ENCODE measurements around the gene SLC22A23.
"Not testable (repeated sequence)": the region's sequence is repeated elsewhere in the genome, so short reads cannot be mapped to it uniquely, and the experiment has no call there.

Gene SLC22A23

DNA sequence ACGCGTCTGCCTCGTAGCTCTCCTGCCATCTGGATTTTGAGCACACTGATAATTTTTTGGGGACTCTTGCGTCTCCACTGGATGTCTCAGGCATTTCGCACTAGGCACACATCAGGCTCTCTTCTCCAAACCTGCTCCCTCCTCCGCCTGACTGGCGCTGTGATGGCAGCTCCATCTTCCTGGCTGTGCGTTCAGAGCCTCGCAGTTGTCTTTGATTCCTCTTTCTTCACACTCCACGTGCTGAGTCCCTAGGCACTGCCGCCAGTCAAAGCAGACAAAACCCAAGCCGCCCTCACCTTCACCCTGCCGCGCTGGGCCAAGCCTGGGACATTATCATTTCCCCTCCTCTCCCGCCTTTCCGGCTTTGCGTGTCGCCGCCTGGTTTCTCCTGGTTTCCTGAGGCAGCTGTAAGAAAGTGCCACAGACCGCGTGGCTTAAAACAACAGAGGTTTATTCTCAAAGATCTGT, 197.3 kb downstream of the SLC22A23 start:
- peak; percentile 72 for DNase-seq

DNA sequence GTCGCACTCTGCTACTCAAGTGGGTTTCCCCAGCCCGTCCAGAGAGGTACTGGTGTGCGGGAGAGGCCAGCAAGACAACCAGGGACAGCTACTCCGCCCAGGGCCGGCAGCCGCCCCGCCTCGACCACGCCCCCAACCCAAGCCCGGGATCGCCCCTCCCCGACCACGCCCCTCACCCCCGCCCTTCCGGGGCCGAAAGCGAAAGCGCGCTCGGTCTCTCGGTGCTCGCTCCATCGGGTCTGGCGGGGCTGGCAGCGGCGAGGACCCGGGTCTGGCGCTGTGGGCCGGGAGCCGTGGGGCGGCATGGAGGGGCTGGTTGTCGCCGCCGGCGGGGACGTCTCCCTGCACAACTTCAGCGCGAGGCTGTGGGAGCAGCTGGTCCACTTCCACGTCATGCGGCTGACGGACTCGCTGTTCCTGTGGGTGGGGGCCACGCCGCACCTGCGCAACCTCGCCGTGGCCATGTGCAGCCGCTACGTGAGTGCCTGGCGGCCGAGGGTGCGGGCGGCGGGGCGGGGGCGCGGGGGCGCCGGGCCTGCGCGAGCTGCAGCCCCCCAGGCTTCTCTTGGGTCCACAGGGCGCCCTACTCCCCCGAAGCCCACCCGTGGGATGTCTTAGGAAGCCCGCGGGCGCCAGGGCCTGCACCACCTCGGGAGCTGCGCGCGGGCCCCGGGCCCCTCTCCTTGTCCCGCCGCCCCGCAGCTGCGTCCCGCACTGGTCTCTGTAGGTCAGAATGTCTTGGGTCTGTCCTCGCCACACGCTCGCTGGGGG, 197.9 kb downstream of the SLC22A23 start, which contains the start of gene PSMG4:
Gene PSMG4, plus strand, starts transcription at position 228 of the 771 bp plus-strand sequence. Its CDS starts 76 bp downstream, at position 304.
- peak; percentile 76 for DNase-seq

DNA sequence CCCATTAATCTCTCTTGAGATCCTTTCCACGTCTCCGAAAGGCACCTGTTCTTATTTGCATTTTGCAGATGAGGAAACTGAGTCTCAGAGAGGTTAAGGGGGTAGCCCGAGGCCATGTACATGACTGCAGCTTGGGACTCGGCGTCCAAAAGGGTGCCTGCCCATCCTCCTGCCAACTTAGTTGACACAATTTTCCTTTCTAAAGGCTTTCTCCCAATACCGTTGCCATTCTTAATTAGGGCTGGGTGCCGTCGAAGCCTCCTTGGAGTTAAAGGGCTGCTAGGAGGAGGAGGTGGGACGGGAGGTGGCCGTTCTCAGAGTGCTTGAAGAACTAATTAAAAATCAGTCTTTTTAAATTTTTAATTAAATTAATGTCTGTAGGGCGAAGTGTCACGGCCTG, 198.6 kb downstream of the SLC22A23 start:
- DNase-seq = no peak

DNA sequence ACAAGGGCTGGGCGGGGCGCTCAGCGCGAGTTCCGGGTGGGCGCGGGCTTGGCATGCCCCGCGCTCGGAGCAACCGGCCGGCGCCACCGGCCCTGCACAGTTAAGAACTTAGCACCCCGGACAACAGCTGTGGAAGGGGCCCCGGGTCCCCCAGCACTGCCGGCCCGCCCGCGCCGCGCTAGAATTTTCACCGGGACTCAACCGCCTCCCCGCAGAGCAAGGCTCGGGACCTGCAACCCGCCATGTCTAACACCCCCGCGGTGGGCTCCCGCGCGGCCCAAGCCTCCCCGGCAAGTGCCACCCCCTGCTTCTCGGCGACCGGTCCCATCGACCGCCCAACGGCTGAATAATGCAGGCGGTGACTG, 203.3 kb downstream of the SLC22A23 start:
- DNase-seq = no peak

DNA sequence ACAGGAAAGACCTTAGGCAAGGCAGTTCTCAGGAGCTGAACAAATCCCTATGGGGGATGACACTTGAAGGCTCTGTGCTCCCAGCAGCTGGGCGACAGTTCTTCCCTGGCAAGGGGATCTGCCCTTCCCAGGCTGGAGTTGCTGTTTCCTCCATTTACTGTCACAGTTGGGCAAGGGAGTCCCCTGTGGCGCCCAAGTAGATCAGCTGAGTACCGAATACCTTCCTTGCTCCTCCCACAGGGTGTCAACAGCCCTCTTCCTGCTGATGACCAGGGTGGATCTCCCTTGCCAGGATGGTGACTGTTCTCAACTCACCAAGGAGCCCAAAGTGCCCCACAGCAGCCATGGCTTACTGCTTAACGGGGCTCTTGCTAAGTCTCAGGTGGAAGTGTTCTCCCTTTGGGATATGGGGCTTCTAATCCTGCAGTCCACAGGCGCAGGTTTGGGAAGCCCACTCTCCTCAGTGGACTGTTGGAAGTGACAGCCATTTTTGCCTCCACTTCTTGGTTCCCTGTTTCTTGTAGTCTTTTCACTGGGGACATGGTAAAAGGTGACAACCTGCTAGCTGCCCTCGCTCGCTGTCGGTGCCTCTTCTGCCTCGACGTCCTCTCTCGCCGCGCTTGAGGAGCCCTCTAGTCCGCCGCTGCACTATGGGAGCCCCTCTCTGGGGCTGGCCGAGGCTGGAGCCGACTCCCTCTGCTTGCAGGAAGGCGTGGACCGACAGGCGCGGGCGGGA, 203.8 kb downstream of the SLC22A23 start:
- no peak for DNase-seq

DNA sequence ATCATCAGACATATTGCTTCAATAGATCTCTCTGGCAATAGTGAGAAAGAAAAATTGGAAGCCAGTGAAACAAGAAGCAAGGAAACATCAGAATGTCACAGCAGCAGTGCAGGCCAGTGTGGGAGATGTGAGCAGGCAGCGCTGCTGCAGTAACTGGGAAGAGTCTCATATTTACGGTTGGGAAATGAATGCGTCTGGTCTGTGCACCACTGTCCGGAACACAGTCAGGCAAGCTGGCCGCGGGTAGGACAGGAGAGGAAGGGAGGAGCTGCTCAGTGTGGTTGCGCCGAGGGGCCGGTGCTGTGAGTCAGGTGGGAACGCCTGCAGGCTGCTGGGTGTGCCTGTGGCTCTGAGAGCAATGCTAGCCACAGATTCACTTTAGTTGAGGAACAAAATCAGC, 204.5 kb downstream of the SLC22A23 start:
- DNase-seq = no peak

DNA sequence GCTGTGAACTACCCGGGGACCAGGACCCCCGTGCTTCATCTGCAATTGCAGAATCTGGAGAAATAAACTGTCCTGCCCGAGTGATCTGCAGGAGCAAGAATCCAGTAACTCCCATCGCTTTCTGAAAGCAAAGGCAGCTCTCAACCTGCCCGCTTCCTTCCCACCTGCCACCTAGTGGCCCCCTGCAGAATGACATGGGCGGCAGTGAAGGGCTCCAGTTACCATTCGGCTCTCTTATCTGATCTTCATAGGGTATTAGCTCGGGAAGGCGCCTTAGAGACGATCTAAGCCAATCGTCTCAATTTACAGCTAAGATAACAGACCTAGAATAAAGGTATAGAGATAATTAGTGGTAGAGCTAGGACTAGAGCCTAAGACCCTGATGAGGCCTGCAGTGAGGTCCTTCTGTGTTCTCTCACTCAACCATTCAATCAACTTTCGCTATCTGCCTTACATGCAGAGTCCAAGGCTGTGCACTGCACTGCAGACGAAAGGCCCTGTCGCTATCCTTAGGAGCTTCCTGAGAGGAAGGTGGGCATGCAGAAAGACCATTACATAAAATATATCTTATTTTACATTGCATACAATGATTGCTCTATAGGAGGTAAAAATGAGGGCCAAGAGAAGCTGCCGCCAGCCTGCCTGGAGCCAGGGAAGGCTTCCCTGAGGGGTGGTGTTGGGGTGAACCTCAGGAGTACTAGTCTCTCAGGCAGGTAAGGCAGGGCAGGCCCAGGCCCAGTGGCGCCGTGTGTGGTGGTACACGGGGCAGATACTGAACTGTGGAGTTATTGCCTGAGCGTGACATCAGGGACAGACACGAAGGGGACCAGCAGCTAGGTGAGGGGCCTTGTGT, 205.2 kb downstream of the SLC22A23 start:
- DNase-seq = peak; percentile 88

DNA sequence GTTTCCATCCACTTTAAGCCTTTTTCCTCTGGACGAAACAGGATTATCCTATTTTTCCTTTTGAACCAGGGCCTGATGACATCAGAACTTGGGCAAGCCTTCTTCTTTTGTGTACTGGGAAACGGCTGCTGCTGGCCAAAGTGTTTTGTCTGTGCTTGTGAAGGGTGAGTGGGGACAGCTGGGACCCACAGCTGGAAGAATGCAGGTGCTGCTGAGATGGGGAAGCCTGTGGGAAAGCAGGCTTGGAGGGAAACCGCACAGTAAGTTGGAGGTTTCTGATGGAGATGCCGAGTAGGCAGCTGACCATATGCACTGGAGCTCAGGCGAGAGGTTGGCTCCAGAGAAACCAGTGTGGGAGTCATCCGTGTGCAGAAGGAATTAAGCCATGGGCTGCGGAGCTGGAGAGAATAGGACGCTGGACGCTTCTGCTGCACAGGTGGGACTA, 206.6 kb downstream of the SLC22A23 start:
- DNase-seq = no peak

DNA sequence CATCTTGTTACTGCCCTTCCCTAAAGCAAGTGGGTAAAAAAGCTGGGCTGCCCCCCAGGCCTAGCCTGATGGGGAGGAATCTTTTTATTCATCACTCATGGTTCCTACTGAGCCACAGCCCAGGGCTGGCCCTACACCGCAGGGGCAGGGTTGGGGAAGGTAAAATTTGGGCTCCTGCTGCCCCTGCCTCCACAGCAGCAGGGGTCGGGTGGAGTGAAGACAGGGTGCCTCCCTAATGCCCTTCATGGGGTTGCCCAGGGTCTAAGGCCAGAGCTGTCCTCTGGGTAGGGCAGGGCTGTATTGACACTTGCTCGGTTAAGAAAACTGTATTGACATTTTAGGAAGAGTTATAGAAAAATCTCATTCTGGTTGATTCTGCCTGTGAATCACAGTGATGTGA, 207.0 kb downstream of the SLC22A23 start:
- no peak for DNase-seq

DNA sequence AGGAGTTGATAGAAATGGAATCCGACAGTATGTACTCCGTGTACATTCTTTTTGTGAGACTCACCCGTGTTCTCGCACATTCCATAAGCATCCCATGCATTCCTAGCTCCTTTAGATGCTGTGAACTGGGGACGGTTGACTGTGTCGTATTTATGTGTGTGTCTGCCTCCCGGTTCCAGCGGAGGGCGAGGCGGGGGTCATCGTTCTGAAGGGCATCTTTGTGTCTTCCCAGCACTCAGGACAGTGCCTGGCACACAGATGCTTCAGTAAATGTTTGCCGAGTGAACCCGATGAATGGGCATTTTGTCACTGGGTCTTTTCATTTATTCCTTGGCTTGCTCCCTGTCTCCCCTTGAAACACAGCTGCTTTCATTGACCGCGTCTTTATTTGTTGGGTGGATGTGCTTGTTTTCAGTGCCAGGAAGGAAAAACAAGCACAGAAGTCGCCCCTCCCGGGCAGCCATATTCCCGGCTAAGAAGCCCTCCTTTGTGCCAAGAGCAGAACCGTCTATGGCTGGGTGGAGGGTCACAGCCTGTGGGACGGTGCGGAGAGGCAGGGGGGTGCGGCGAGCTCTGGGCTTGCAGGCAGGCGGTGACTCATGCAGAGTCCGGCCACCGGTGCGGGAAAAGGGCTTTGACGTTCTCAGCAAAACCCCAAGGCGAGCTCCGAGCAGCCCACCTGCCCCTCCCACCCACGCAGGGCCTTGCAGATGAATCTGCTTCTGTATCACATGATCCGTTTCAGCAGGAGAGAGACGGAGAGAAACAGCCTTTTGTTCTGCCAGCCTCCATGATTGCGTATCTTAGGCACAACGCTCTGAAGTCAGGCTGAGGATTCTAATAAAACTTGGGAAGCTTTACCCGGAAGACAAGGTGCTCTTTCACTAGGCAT, 209.3 kb downstream of the SLC22A23 start:
- DNase-seq = no peak

DNA sequence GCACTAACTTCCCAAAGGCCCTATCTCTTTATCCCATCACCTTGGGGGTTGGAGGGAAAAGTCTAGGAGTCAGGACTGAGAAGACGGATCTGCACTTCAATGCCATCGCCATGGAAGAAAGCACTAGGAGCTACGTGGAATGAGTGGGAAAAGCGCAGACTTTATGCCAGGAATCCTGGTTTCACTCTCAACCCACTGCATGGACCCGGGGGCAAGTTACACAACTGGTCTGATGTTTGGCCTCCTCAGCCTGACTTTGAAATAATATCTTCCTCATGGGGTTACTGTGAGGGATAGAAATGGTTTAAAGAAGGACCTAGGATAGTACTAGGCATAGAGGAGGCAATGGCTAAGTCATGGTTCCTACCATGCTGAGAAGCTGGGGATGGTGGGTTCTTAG, 211.6 kb downstream of the SLC22A23 start:
- no peak for DNase-seq

DNA sequence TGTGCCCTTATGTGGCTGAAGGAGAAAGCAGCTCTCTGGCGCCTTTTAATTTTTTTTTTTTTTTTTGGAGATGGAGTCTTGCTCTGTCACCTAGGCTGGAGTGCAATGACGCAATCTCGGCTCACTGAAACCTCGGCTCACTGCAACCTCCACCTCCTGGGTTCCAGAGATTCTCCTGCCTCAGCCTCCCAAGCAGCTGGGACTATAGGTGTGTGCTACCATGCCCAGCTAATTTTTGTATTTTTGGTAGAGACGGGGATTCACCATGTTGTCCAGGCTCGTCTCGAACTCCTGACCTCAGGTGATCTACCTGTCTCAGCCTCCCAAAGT, 212.1 kb downstream of the SLC22A23 start:
- DNase-seq = not testable (repeated sequence)

DNA sequence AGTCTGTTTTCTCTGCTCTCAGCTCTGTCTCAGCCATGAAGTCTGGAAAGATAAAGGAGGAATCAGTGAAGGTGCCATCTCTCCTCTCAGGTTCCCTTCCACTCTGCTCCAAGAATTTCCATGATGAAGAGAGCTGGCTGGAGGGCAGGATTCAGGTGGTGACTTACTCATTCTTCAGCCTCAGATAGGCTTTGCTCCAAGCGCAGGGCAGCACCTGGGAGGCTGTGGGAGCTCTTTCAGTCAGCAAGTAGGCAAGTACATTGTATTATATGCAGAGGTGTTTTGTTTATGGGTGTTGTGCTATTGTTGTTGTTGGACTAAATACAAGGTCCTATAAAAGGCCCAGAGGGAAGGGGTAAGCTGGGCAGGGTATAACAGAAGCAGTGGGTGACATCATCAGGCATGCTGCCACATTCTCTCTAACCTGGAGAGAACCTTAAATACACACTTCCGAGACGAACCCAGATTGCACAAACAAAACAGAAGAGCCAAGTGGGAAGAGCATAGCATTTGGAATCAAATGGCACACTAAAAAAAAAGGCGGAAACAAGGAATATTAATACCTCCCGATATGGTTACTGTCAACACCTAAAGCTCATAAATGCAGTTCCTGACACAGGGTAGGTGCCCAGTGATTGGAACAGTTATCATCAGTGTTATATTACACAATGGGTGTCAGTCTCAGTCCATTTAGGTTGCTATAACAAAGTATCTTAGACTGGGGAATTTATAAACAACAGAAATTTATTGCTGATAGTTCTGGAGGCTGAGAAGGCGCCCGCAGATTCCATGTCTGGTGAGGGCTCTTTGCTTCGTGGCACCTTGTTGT, 212.6 kb downstream of the SLC22A23 start:
- no peak for DNase-seq

DNA sequence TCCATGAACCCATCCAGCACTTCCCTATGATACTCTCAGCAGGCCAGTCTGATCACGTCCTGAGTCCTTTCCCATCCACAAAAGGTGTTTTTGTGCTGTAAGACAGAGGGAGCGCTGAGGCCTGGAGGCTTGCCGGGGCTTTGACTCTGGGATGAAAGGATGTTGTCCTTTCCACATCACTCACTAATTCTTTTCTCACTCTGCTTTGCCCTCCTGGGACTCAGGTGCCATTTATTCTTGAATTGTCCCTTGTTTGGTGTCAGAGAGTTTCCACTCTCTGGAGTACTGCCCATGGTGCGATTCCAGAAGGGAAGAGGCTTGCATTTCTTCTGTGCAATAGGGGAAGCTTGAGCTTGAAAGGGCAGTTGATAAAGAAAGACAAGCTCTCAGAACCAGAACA, 214.1 kb downstream of the SLC22A23 start:
- no peak for DNase-seq

DNA sequence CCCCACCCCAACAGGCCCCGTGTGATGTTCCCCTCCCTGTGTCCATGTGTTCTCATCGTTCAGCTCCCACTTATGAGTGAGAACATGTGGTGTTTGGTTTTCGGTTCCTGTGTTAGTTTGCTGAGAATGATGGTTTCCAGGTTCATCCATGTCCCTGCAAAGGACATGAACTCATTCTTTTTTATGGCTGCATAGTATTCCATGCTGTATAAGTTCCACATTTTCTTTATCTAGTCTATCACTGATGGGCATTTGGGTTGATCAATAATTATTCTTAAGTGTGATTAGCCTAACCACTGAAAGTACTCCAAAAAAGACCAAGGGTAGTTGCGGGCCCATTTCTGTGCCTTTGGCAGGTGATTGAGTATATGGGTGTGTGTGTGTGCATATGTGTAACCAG, 215.1 kb downstream of the SLC22A23 start:
- DNase-seq = not testable (repeated sequence)

DNA sequence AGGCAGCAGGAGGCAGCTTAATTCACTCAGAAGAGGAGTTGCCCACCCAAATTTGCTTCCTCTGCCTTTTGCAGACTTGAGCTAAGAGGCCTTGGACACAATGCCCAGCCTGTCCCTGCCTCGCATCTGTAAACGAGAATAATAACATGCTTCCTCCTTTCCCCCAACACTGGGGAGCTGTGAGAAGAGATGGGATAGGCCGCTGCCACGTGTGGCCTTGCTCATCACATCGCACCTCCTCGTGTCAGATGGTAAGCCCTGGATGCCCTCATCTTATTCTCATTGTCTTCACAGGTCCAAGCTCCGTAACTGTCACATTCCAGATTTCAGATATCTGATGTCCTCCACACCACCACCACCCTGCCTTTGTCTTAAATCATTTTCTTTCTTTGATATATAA, 216.3 kb downstream of the SLC22A23 start:
- no peak for DNase-seq

DNA sequence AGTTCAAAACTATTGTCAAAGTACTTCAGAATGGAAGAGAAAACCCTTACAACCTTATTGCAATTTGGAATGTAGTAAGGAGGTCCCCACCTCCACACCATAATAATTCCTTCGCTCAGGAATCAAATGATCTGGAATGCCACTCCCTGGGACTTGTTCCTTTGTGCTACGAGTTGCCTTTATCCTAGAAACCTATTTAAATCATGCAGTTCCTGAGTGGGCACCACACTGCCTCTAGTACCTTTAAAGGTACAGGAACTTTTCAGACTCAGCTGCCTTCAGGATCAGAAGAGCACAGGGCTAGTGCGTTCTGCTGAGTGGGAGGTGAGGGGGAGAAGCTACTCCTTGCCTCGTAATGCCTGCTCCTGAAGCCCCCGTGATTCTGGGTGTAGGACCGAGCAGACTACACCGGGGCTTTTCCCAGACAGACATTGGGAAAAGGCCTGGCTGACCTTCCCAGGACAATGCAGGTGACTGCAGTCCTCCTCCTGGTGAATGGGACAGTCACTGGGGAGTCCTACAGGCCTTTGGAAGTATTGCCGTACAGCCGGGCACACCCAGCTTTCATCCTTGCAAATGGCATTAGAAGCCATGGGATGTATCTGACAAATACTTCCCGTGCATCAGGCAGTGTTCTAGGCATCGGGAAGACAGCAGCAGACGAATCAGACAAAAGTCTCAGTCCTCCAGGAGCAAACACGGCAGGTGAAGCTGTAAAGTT, 217.6 kb downstream of the SLC22A23 start:
- no peak for DNase-seq

DNA sequence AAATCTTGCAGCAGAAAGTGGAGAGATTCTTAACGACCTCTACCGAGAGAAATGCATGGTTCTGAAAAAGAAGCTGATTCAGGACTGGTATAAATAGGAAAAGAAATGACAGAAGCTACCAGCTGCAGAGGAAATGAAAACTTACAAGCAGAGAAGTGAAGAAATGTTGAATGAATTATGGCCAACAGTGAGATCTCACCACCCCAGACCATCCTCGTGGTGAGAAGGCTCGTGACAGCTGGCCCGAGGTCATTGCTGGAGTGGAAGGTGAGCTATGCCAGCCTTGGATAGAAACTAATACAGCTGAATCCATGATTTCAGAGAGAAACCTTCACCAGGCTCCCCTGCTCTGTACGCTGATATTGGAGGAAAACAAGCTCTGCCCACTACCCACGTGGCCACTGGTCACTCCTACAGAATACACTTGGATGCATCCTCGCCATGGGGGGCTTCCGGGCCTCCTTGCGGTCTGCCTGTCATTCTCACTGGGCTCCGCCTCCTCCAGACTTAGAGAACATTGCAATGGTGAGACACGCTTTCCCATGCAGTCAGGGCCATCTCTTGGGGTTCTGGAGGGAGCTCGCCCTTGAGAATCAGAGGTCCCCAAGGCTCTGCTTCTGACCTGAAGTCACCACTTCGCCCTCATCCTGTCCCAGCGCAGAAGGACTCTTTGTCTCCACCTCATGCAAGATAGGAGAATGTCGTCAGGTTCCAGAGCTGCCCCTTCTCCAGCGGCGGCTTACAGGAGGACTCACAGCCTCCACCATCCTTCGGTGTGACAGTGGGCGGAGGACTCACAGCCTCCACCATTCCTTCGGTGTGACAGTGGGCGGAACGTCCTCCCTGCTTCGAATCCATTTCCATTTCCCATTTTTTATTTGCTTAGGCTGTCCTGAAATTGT, 218.8 kb downstream of the SLC22A23 start:
- DNase-seq = no peak

DNA sequence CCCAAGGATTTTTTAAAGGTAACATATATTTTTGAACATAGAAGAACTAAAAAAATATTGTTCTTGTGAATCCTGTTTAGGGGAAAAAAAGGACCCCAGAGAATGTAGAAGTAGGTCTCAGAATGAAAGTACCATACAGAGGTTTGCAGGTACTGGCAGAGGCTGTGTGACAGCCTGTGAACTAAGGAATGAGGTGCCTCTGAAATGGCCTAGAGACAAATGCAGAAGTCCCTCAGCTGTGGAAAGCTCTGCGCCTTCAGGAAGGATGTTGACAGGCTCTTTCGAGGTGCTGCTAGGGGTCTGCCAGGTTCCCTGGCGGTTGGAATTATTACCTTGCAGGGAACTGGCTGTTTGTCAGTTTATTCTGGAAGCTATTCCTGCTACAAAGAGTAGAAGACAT, 220.8 kb downstream of the SLC22A23 start:
- DNase-seq = no peak

DNA sequence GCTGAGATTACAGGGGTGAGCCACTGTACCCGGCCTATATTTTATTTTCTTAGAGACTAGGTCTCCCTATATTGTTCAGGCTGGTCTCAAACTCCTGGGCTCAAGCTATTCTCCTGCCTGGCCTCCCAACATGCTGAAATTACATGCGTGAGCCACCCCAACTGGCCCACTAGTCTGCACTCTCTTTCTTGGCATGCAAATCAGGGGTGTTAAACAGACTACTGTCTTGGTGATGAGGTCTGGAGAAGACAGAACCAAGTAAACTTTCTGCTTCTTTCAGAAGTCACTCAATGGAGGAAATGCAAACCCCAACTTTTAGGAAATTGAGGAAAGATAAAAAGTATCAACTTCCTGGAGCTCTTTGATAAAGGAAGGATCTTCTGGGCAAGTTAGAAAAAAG, 221.4 kb downstream of the SLC22A23 start:
- no peak for DNase-seq

Measured in NCI-H2171 treated with DMSO at 0.1 percent for 48 hours (cell line).